K562 (cell line): ENCODE results near the gene CDC45. TPM values are rescaled to one million over a fixed set of nuclear protein-coding genes. Genes with fewer than 3 reads are reported as not detected.
A peak's percentile ranks its signal among the peaks of the same experiment; 100 is the strongest.

Experiments
- BRD4 ChIP-seq: fragments of 200-600 bp; sonication (generic); IDR thresholded peaks from 2 replicates; pipeline ENCODE4 v1.6.1; 2017; ENCODE audit warnings: inconsistent platforms
- C11orf30 ChIP-seq: fragments of 450-650 bp; IDR thresholded peaks from 2 replicates; pipeline ENCODE4 v1.6.1; 2016; ENCODE audit warnings: low read depth, mild to moderate bottlenecking
- DACH1 ChIP-seq: fragments of 450-650 bp; IDR thresholded peaks from 2 replicates; pipeline ENCODE4 v1.6.1; 2018; ENCODE audit not compliant: partially characterized antibody
- EP300 ChIP-seq: IDR thresholded peaks from 2 replicates; pipeline ENCODE4 v1.6.1; 2012; ENCODE audit warnings: low read length, improper control_type of control experiment
- FOS ChIP-seq: IDR thresholded peaks from 3 replicates; pipeline ENCODE4 v1.6.1; 2011; ENCODE audit not compliant: insufficient read length; ENCODE audit errors: extremely low read depth
- MCM3 ChIP-seq: fragments of 450-650 bp; IDR thresholded peaks from 2 replicates; pipeline ENCODE4 v1.6.1; 2016
- NEUROD1 ChIP-seq: fragments of 150-350 bp; IDR thresholded peaks from 2 replicates; pipeline ENCODE4 v1.6.1; 2014; ENCODE audit warnings: borderline replicate concordance, low read length, low read depth; ENCODE audit not compliant: partially characterized antibody
- NUFIP1 ChIP-seq: fragments of 450-650 bp; IDR thresholded peaks from 2 replicates; pipeline ENCODE4 v1.6.1; 2018; ENCODE audit not compliant: partially characterized antibody
- OTX1 ChIP-seq: fragments of 450-650 bp; formaldehyde crosslinking; IDR thresholded peaks from 2 replicates; pipeline ENCODE4 v1.4.0; 2022; ENCODE audit warnings: mild to moderate bottlenecking
- RBM14 ChIP-seq: fragments of 200-400 bp; formaldehyde crosslinking; IDR thresholded peaks from 2 replicates; pipeline ENCODE4 v1.6.1; 2018; ENCODE audit warnings: low read depth, mild to moderate bottlenecking, low read length, moderate library complexity, borderline replicate concordance; ENCODE audit not compliant: insufficient read depth
- SIN3B ChIP-seq: fragments of 450-650 bp; IDR thresholded peaks from 2 replicates; pipeline ENCODE4 v1.6.1; 2017; ENCODE audit warnings: low read depth, mild to moderate bottlenecking, moderate library complexity
- ZBED1 ChIP-seq: IDR thresholded peaks from 2 replicates; pipeline ENCODE4 v1.6.1; 2014
- ZC3H4 ChIP-seq: sonication (generic); formaldehyde crosslinking; IDR thresholded peaks from 2 replicates; pipeline ENCODE4 v1.9.0; 2021; ENCODE audit warnings: missing genetic modification reagents, borderline replicate concordance
- ZNF184 ChIP-seq: sonication (generic); formaldehyde crosslinking; IDR thresholded peaks from 2 replicates; pipeline ENCODE4 v1.5.0; 2020; ENCODE audit warnings: missing genetic modification reagents
- polyA plus RNA-seq, 8 experiments: library from polyadenylated mRNA; depleted of rRNA in 4 of 8; stranded (reverse) in 5 of 8; unstranded in 3 of 8; fragments of >200 nt; fragmentation: Nextera tagmentation in 2 of 8; fragmentation: Illumina TruSeq in 1 of 8; extraction: Ambion mirVana in 2 of 8; extraction: Trizol in 1 of 8; gene quantifications; 2 replicates each; pipeline versions ENCODE4 v1.2.1 to v1.2.3, GENCODE V29; 2011 to 2014; ENCODE audit warnings: inconsistent platforms in 1 of 8, missing spikeins in 1 of 8
- total RNA-seq, 7 experiments: library from RNA; depleted of rRNA in 6 of 7; stranded (reverse); fragments of >200 nt in 6 of 7; fragmentation: Illumina TruSeq in 2 of 7; extraction: Trizol in 2 of 7; gene quantifications; 2 replicates each; pipeline versions ENCODE4 v1.2.1 to v1.2.3, GENCODE V29; 2011 to 2021; ENCODE audit warnings: low replicate concordance in 1 of 7
- TF ChIP-seq, protein P1 (sequence below): fragments of 450-650 bp; IDR thresholded peaks from 2 replicates; pipeline ENCODE4 v1.6.1; 2017; ENCODE audit warnings: antibody characterized with exemption, mild to moderate bottlenecking
- TF ChIP-seq, protein P2 (sequence below): fragments of 250-450 bp; sonication (Bioruptor Pico); IDR thresholded peaks from 2 replicates; pipeline ENCODE4 v1.8.0; 2021; ENCODE audit warnings: moderate library complexity, mild to moderate bottlenecking, inconsistent platforms
- TF ChIP-seq, protein P3 (sequence below), 2 experiments: fragments of 450-650 bp; IDR thresholded peaks; 2 replicates each; pipeline ENCODE4 v1.6.1; 2016
- TF ChIP-seq, protein P4 (sequence below), 2 experiments: fragments of 150-350 bp in 1 of 2; IDR thresholded peaks; 2 replicates each; pipeline ENCODE4 v1.6.1; 2012 to 2016; ENCODE audit warnings: low read depth in 2 of 2, low read length in 2 of 2, mild to moderate bottlenecking in 1 of 2, moderate library complexity in 1 of 2
- TF ChIP-seq, protein P5 (sequence below): fragments of 250-450 bp; sonication (Bioruptor Pico); IDR thresholded peaks from 2 replicates; pipeline ENCODE4 v1.8.0; 2021; ENCODE audit warnings: borderline replicate concordance, mild to moderate bottlenecking, moderate library complexity; ENCODE audit not compliant: poor library complexity, severe bottlenecking

CDC45 gene
- total and polyA plus RNA-seq, 9 of the 15 experiments (the other 6 are each of a cell fraction or from before 2014, with no cell fraction given): 251 to 580 (median 410) TPM

DNA sequence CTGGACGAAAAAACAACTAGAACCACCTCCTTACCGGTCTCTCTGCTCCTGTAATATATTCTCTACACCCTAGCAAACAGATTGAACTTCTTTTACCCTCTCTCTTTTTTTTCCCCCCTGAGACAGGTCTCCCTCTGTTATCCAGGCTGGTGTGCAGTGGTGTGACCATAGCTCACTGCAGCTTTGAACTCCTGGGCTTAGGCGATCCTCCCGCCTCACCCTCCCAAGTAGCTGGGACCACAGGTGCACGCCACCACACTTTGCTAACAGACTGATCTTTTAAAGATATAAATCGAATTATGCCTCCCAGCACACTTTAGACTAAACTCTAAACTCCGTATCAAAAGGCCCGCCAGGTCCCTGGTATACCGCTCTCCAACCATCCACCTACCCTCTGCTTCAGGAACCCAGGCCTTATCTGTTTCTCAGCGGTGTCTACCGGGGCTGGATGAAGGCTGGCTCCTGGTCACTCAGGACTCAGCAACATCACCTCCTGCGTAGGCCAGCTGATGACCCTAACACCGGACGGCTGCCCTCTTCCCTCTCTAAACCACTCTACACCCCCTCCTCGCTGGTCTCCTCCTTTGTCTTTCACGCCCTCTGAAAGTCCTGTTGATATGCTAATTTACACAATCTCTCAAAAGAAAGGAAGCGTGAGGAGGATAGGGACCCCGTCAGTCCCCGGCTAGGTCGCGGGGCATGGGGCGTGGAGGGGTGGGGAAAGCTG, 33.0 kb upstream of the CDC45 start (continued):
- TF ChIP-seq, protein P1, sequence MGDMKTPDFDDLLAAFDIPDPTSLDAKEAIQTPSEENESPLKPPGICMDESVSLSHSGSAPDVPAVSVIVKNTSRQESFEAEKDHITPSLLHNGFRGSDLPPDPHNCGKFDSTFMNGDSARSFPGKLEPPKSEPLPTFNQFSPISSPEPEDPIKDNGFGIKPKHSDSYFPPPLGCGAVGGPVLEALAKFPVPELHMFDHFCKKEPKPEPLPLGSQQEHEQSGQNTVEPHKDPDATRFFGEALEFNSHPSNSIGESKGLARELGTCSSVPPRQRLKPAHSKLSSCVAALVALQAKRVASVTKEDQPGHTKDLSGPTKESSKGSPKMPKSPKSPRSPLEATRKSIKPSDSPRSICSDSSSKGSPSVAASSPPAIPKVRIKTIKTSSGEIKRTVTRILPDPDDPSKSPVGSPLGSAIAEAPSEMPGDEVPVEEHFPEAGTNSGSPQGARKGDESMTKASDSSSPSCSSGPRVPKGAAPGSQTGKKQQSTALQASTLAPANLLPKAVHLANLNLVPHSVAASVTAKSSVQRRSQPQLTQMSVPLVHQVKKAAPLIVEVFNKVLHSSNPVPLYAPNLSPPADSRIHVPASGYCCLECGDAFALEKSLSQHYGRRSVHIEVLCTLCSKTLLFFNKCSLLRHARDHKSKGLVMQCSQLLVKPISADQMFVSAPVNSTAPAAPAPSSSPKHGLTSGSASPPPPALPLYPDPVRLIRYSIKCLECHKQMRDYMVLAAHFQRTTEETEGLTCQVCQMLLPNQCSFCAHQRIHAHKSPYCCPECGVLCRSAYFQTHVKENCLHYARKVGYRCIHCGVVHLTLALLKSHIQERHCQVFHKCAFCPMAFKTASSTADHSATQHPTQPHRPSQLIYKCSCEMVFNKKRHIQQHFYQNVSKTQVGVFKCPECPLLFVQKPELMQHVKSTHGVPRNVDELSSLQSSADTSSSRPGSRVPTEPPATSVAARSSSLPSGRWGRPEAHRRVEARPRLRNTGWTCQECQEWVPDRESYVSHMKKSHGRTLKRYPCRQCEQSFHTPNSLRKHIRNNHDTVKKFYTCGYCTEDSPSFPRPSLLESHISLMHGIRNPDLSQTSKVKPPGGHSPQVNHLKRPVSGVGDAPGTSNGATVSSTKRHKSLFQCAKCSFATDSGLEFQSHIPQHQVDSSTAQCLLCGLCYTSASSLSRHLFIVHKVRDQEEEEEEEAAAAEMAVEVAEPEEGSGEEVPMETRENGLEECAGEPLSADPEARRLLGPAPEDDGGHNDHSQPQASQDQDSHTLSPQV: no peak
- TF ChIP-seq, protein P2, sequence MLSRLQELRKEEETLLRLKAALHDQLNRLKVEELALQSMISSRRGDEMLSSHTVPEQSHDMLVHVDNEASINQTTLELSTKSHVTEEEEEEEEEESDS (CRISPR knock-in tag): no peak
- TF ChIP-seq FOS (no peak), ZBED1 (0 out of 2 replicates have a peak, but pooled peaks have one; percentile 11), OTX1 (CRISPR knock-in tag) (peak; percentile 68; the same call in 1 of the 2 replicates), MCM3 (no peak), ZNF184 (no peak), NEUROD1 (no peak), C11orf30 (no peak), DACH1 (peak; percentile 75), EP300 (no peak), RBM14 (no peak), SIN3B (no peak), NUFIP1 (no peak), ZC3H4 (CRISPR knock-in tag) (no peak), BRD4 (no peak)
- TF ChIP-seq, protein P3, sequence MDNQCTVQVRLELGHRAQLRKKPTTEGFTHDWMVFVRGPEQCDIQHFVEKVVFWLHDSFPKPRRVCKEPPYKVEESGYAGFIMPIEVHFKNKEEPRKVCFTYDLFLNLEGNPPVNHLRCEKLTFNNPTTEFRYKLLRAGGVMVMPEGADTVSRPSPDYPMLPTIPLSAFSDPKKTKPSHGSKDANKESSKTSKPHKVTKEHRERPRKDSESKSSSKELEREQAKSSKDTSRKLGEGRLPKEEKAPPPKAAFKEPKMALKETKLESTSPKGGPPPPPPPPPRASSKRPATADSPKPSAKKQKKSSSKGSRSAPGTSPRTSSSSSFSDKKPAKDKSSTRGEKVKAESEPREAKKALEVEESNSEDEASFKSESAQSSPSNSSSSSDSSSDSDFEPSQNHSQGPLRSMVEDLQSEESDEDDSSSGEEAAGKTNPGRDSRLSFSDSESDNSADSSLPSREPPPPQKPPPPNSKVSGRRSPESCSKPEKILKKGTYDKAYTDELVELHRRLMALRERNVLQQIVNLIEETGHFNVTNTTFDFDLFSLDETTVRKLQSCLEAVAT (IDR thresholded peaks at IDR 0.05): peak; percentile 76 to 87
- TF ChIP-seq, protein P4, sequence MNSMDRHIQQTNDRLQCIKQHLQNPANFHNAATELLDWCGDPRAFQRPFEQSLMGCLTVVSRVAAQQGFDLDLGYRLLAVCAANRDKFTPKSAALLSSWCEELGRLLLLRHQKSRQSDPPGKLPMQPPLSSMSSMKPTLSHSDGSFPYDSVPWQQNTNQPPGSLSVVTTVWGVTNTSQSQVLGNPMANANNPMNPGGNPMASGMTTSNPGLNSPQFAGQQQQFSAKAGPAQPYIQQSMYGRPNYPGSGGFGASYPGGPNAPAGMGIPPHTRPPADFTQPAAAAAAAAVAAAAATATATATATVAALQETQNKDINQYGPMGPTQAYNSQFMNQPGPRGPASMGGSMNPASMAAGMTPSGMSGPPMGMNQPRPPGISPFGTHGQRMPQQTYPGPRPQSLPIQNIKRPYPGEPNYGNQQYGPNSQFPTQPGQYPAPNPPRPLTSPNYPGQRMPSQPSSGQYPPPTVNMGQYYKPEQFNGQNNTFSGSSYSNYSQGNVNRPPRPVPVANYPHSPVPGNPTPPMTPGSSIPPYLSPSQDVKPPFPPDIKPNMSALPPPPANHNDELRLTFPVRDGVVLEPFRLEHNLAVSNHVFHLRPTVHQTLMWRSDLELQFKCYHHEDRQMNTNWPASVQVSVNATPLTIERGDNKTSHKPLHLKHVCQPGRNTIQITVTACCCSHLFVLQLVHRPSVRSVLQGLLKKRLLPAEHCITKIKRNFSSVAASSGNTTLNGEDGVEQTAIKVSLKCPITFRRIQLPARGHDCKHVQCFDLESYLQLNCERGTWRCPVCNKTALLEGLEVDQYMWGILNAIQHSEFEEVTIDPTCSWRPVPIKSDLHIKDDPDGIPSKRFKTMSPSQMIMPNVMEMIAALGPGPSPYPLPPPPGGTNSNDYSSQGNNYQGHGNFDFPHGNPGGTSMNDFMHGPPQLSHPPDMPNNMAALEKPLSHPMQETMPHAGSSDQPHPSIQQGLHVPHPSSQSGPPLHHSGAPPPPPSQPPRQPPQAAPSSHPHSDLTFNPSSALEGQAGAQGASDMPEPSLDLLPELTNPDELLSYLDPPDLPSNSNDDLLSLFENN (IDR thresholded peaks at IDR 0.05; ENCODE audit: low read depth in 2 of 2, low read length in 2 of 2): no peak
- TF ChIP-seq, protein P5, sequence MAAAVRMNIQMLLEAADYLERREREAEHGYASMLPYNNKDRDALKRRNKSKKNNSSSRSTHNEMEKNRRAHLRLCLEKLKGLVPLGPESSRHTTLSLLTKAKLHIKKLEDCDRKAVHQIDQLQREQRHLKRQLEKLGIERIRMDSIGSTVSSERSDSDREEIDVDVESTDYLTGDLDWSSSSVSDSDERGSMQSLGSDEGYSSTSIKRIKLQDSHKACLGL: peak; percentile 6
